Fibroblast of skin of scalp (primary cell): ENCODE data around the gene ZBTB21.

Experiments used
- DNase-seq: peaks from one replicate; pipeline ENCODE4 v3.0.0-alpha.2; 2013

Gene ZBTB21

DNA sequence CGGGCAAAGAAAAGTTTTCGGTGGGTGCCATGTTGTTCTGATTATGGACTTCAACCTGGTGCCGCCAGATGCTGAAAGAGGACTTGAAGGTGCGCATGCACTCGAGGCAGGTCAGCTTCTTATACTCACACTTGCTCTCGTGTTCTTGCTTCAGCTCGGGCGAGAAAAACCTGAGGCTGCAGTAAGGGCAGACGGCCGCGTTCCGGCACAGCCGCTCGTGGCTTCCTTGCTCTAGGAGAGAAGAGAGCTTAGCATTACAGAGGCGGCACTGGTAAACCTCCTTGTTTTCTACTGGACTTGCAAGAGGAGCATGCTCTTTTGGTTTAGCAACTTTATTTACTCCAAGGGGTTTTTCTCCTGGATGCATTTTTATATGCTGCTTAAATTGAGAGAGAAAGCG, 18.5 kb downstream of the ZBTB21 start:
- no peak for DNase-seq

- no peak for DNase-seq
Measured at GRCh38 chr21:41989698-41990097, 20.5 kb downstream of the ZBTB21 start.

GRCh38 chr21:41987310-41987709, 22.9 kb downstream of the ZBTB21 start:
- no peak for DNase-seq

- no peak for DNase-seq
Measured at GRCh38 chr21:41985662-41986416, 24.3 kb downstream of the ZBTB21 start.

DNA sequence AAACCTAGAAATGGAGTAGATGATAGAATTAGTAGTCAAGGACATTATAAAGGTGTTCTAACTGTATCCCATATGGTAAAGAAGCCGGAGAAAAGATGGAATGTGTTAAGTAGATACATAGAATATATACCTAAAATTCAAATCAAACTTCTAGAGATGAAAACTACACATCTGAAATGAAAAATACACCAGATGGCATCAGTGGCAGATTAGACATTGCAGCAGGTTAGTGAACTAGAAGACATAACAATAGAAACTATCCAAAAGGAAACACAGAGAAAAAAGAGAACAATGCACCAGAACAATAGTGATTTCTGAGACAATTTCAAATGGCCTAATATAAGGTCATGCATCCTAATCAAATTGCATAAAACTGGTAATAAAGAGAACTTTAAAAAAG, 26.9 kb downstream of the ZBTB21 start:
- no peak for DNase-seq

- no peak for DNase-seq
Measured at GRCh38 chr21:41980561-41980960, 29.6 kb downstream of the ZBTB21 start.

GRCh38 chr21:41979751-41980369, 30.3 kb downstream of the ZBTB21 start:
- DNase-seq = no peak

DNA sequence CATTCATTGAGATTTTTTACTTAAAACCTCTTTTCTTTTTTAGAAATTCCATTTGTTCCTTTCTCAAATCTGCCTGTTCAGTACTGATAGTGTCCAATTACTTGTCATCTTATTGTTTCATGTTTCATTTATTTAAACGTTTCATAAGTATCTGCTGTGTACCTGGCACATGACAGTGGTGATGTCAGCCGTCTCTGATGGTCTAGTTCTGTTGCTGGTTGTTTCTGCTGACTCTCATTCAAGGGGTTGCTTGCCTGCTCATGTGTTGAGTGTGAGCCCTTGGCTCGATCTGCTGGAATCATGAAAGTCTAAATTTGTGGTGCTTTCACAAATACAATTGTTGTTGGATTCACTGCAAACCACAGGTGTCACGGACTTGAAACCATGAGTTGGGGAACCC, 30.8 kb downstream of the ZBTB21 start:
- no peak for DNase-seq

GRCh38 chr21:41977034-41977950, 32.9 kb downstream of the ZBTB21 start:
- DNase-seq = no peak

GRCh38 chr21:41976611-41977010, 33.5 kb downstream of the ZBTB21 start:
- DNase-seq = no peak

DNA sequence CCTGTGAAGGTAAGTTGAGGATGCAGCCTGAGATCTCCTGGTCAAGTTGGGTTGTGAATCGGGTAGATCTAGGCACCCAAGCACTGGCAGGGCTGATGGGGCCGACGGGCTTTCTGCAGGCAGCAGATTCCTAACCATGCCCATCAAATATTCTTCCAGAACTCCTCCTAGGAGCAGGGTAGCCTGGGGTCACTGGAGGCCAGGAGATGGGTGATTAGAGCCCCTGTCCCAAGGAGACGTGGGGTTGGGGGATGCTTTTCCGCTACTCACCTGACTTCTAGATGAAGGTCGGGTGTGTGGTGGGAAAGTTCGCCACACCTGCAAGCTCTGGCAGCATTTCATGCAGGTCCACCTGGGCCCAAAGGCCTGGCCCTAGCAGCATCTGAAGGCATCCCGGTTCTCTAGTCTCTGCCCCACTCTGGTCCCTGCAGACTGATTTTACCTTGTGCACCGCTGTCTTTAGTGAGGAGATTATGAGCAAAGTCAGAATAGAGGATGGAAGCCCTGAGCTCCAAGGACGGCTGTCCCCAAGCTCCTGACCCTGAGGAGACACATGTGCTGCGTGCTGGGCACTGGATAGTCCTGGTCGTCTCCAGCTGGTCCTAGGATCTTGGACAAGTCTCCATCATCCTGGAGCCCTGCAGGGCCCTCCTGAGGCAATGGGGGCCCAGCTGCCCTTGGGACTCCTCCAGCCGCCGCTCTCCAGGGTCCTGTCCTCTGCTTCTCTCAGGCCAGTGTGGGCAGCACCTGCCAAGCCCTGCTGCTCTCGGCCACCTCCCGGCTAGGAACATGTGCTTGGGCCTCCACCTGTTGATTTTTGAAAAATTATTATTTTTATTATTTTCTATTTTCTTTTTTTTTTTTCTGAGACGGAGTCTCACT, 34.5 kb downstream of the ZBTB21 start:
- DNase-seq = no peak

- DNase-seq = no peak
Measured at GRCh38 chr21:41974752-41975053, 35.5 kb downstream of the ZBTB21 start.

GRCh38 chr21:41973861-41974751, 36.1 kb downstream of the ZBTB21 start:
- DNase-seq = peak; percentile 11

GRCh38 chr21:41973427-41973831, 36.7 kb downstream of the ZBTB21 start:
- no peak for DNase-seq

DNA sequence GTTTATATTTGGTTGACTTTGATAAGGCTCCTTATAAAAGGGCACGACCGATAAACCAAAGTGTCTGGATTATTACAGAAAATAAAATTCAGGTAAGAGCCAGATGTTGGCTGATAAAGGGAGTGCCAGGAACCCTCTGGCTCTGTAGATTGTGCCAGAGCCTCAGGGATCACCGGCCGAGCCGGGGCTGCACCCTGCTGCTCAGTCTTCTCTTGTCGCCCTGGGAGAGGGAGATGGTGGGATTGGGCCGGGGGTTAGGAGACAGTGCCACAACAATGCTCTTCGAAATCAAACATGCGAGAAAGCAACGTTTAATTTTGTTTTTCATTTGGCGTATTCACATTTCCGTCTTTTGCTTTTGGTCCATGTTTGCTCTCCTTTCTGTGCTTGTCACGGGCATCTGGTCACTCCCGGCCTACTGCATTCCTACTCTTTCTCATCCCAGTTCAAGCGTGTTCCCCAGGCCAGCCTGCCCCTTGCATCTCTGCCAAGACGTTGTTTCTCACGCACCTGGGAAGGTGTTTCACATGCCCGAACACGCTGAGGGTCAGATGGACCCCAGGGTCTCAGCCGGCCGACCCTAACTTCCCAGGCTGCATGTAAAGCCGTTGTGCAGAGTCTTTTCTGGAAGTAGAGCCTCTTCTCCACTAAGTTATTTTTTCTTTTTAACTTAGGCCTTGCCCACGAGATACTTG, 37.5 kb downstream of the ZBTB21 start:
- DNase-seq = no peak

GRCh38 chr21:41971891-41972290, 38.3 kb downstream of the ZBTB21 start:
- no peak for DNase-seq

DNA sequence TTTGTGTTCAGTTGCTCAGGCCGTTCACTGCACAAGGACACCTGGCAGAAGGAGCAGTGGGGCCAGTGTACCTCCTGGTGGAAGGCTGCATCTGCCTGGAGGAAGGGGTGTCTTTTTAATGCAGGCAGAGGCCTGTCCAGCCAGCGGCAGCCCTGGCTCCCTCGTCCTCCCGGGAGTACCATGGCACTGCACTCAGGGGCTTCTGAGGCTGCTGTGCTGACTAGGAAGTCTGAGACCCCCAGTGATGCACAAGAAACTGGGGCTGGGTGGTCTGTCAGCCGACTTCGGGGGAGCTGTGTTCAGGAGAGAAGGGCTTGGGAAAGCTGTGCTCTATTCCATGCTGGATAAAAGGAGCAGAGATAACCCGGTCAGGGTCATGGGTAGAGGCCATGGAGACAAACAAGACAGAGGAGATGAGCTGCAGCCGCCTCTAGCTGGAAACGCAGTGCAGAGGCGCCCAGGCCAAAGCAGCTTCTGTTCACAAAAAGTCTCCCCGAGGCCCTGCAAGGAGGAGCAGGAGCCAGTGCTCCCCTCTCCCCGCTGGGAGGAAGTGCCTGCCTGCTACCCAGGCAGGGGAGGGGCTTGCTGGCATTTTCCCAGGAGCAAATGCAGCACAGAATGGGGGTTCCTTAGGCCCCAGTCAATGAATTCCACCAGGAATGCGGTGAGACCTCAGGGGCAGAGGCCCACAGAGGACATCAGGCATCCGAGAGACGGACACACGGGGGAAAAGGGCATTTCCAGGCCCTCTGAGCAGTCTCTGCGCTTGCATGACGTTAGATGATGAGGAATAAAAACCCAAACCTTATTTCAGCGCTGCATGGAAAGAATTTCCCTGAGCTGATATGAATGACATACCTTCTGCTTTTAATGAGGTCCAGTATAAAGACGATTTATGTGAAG, 39.2 kb downstream of the ZBTB21 start:
- no peak for DNase-seq

GRCh38 chr21:41970106-41970391, 40.1 kb downstream of the ZBTB21 start:
- no peak for DNase-seq

- no peak for DNase-seq
Measured at GRCh38 chr21:41967708-41968107, 42.5 kb downstream of the ZBTB21 start.
